HG02623 (cell line): ENCODE data around the gene PSD4.

Source experiments
- ATAC-seq: cut with Tn5 transposase; IDR thresholded peaks from one replicate; pipeline ENCODE4 v1.9.1; 2021; ENCODE audit warnings: moderate library complexity; ENCODE audit not compliant: unreplicated experiment

Gene PSD4

GRCh38 chr2:113167115-113167932 is 6.4 kb upstream of the PSD4 start:
- no peak for ATAC-seq

- no peak for ATAC-seq
These were observed 5.8 kb upstream of the PSD4 start for GRCh38 chr2:113167962-113168340.

GRCh38 chr2:113169002-113169530 is 4.7 kb upstream of the PSD4 start:
- ATAC-seq: no peak

GRCh38 chr2:113169586-113169985 is 4.2 kb upstream of the PSD4 start:
- no peak for ATAC-seq

- no peak for ATAC-seq
These were observed 2.3 kb upstream of the PSD4 start for GRCh38 chr2:113171334-113172075.

GRCh38 chr2:113172721-113173541 is 840 bp upstream of the PSD4 start:
- ATAC-seq: no peak

- ATAC-seq: no peak
These were observed 592 bp downstream of the PSD4 start for GRCh38 chr2:113174376-113174750.

- ATAC-seq: peak; percentile 67
These were observed 1.4 kb downstream of the PSD4 start for GRCh38 chr2:113175042-113175628.

- ATAC-seq: no peak
These were observed 2.2 kb downstream of the PSD4 start for GRCh38 chr2:113175736-113176695.

- no peak for ATAC-seq
These were observed 3.1 kb downstream of the PSD4 start for GRCh38 chr2:113176696-113177355.

GRCh38 chr2:113178069-113178746 is 4.4 kb downstream of the PSD4 start:
- no peak for ATAC-seq

GRCh38 chr2:113178891-113179290 is 5.1 kb downstream of the PSD4 start:
- no peak for ATAC-seq

GRCh38 chr2:113179446-113180045 is 5.8 kb downstream of the PSD4 start:
- no peak for ATAC-seq

GRCh38 chr2:113180131-113180946 is 6.6 kb downstream of the PSD4 start:
- ATAC-seq: no peak

GRCh38 chr2:113181258-113182051 is 7.7 kb downstream of the PSD4 start:
- ATAC-seq: no peak

GRCh38 chr2:113182471-113183260 is 8.9 kb downstream of the PSD4 start:
- ATAC-seq: no peak
